ENCODE results near the gene PLP2.

The PLP2 gene

GRCh38 chrX:49160908-49161307, 10.8 kb upstream of the PLP2 start:
- H3K27ac ChIP-seq: no peak overlapping the region
- no peak for TF ChIP-seq ZFX (IDR thresholded peaks at IDR 0.05; ENCODE audit: borderline replicate concordance)
- TF ChIP-seq, protein P1, sequence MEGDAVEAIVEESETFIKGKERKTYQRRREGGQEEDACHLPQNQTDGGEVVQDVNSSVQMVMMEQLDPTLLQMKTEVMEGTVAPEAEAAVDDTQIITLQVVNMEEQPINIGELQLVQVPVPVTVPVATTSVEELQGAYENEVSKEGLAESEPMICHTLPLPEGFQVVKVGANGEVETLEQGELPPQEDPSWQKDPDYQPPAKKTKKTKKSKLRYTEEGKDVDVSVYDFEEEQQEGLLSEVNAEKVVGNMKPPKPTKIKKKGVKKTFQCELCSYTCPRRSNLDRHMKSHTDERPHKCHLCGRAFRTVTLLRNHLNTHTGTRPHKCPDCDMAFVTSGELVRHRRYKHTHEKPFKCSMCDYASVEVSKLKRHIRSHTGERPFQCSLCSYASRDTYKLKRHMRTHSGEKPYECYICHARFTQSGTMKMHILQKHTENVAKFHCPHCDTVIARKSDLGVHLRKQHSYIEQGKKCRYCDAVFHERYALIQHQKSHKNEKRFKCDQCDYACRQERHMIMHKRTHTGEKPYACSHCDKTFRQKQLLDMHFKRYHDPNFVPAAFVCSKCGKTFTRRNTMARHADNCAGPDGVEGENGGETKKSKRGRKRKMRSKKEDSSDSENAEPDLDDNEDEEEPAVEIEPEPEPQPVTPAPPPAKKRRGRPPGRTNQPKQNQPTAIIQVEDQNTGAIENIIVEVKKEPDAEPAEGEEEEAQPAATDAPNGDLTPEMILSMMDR (IDR thresholded peaks at IDR 0.05): no peak

DNA sequence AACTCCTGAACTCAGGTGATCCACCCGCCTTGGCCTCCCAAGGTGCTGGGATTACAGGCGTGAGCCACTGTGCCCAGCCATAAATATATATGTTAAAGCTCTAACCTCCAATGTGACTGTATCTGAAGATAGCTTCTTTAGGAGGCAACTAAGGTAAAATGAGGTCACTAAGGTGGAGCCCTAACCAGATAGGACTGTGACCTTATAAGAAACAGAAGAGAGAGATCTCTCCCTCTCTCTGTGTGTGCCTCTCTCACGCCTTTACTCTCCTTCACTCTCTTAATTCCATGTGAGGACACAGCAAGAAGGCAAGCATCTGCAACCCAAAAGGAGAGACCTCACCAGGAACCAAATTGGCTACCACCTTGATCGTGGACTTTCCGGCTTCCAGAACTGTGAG, 10.1 kb upstream of the PLP2 start:
- no peak for TF ChIP-seq ZFX (IDR thresholded peaks at IDR 0.05; ENCODE audit: borderline replicate concordance)
- TF ChIP-seq, protein P1 (IDR thresholded peaks at IDR 0.05): no peak
- no peak overlapping the region for H3K27ac ChIP-seq

GRCh38 chrX:49162620-49163019, 9.1 kb upstream of the PLP2 start, which contains the start of gene MAGIX:
MAGIX (plus strand) TSS chrX:49162758; CDS start chrX:49162890, 132 bp downstream.
- TF ChIP-seq ZFX (IDR thresholded peaks at IDR 0.05; ENCODE audit: borderline replicate concordance): no peak
- TF ChIP-seq, protein P1 (IDR thresholded peaks at IDR 0.05): no peak
- peak within 1 kb of the TSS; percentile 80 for H3K27ac ChIP-seq

DNA sequence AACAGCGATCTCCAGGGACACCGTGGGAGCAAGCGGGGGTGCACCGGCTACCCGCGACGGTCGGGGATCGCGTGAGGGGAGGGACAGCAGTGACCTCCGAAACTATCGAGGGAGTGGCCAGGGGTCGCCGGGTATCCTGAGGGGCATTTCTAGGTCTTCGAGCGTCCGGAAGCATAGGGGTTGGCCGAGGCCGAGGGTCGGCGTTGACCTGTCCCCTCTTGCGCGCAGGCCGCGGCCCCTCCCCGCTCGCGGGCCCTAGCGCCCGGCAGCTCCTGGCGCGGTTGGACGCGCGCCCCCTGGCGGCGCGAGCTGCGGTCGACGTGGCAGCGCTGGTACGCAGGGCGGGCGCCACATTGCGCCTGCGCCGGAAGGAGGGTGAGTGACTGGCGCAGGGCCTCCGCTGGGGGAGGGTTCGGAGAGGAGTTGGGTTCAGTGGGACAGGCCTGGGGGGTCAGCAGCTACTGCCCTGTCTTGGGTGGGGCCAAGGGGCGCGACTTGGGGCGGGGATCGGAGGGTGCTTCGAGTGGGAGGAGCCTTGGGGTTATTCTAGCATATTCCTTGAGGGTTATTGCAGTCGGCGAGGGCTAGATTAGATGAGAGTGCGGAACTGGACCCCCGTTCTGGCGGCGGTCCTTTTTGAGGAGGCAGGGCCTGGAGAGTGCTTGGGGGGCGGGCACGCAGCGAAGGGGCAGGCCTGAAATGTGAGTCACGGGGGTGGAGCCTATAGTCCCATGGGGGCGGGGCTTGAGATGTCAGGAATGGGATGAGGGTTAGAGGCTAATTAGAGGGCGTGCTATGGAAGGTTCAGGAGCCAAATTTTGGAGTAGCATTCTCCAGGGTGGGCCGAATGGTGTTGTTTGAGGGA, 7.9 kb upstream of the PLP2 start:
- peak overlapping the region; percentile 80 for H3K27ac ChIP-seq

GRCh38 chrX:49164589-49165360, 6.9 kb upstream of the PLP2 start:
- H3K27ac ChIP-seq: peak overlapping the region; percentile 80
- TF ChIP-seq, protein P1 (IDR thresholded peaks at IDR 0.05): no peak
- TF ChIP-seq ZFX (IDR thresholded peaks at IDR 0.05; ENCODE audit: borderline replicate concordance): no peak

More for the DNA sequence above, 7.9 kb upstream of the PLP2 start:
- no peak for TF ChIP-seq ZFX (IDR thresholded peaks at IDR 0.05; ENCODE audit: borderline replicate concordance)
- TF ChIP-seq, protein P1 (IDR thresholded peaks at IDR 0.05): peak; percentile 83

DNA sequence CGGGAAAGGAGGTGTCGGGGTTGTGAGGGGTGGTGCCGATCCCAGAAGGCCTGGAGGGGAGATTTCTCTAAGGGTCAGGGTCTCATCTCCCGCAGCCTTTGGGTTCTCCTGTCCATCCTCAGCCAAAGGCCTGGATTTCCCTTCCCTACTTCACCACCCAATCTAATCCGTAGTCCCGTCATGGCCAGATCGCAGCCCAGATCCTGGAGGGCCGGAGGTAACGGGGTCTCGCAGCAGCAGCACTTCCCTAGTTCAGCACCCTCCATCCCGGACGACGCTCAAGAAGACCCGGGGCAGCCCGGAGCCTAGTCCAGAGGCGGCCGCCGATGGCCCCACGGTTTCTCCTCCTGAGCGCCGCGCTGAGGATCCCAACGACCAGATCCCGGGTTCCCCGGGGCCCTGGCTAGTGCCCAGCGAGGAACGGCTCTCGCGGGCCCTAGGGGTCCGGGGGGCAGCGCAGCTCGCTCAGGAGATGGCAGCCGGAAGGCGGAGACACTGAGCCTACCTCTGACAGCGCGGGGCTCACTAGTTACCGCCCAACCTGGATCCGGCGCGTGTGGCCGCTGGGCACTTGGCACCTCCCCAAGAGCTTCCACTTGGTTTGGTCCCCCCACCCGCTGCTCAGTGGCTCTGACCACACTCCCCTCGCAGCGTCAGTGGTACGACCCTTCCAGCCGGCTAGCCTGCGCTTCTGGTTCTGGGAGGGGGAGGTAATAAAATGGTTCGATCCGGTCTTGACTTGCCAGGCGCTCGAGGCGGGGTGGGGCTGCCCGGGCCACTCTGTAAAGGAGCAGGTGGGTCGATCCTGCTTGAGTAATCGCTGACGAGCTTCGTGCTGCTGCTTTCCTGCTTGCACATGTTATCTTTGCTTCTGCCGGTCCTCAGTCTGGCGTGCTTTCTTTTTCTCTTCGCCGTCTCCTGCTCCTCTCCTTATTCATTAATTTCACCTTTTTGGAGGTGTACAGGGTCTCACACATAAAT, 5.5 kb upstream of the PLP2 start:
- no peak for TF ChIP-seq ZFX (IDR thresholded peaks at IDR 0.05; ENCODE audit: borderline replicate concordance)
- TF ChIP-seq, protein P1 (IDR thresholded peaks at IDR 0.05): no peak
- H3K27ac ChIP-seq: no peak overlapping the region

Data from 22Rv1 (cell line).